Keratinocyte (primary cell): ENCODE measurements around the gene TRAPPC14.

Experiments
- CTCF ChIP-seq, 3 experiments: IDR thresholded peaks in 1 of 3; conservative IDR thresholded peaks in 1 of 3; optimal IDR thresholded peaks in 1 of 3; 2 replicates in 2 of 3; 3 replicates in 1 of 3; pipeline versions ENCODE3 to v1.5.1; 2011; ENCODE audit warnings: low read length in 3 of 3, mild to moderate bottlenecking in 3 of 3, moderate library complexity in 2 of 3, control low read depth in 1 of 3, inconsistent platforms in 1 of 3; ENCODE audit not compliant: insufficient read depth in 2 of 3; ENCODE audit errors: extremely low read depth in 1 of 3
- EZH2 ChIP-seq: IDR thresholded peaks from one replicate; pipeline ENCODE4 v1.6.1; 2012; ENCODE audit warnings: inconsistent platforms, mild to moderate bottlenecking, low read length, moderate library complexity

GRCh38 chr7:100130608-100131453, 27.7 kb downstream of the TRAPPC14 start:
- TF ChIP-seq CTCF (optimal IDR thresholded peaks at IDR 0.05 in 1 of 3, IDR thresholded peaks at IDR 0.05 in 1 of 3, conservative IDR thresholded peaks at IDR 0.05 in 1 of 3; ENCODE audit: extremely low read depth in 1 of 3, insufficient read depth in 2 of 3, low read length in 3 of 3) (peak; percentile 60 to 91 (median 79)), EZH2 (no peak)
